Transverse colon (tissue), 4 donors: ENCODE measurements around the gene RPL29. TPM values are rescaled to one million over a fixed set of nuclear protein-coding genes. Genes with fewer than 3 reads are reported as not detected.

Source experiments
- DNase-seq: peaks from one replicate; pipeline ENCODE4 v3.0.0-alpha.2; 2019
- H3K27ac ChIP-seq, 4 donors: fragments of 200-600 bp; sonication (generic); 2 replicates each; pipeline ENCODE4 v1.5.1; 2016 to 2018; ENCODE audit warnings: inconsistent platforms in 4 of 4
- H3K27me3 ChIP-seq: fragments of 200-600 bp; sonication (generic); 2 replicates; pipeline ENCODE4 v1.5.1; 2017; ENCODE audit warnings: inconsistent platforms
- H3K36me3 ChIP-seq, 4 donors: fragments of 200-600 bp; sonication (generic); 2 replicates each; pipeline ENCODE4 v1.5.1; 2017 to 2019; ENCODE audit warnings: inconsistent platforms in 4 of 4
- H3K4me1 ChIP-seq, 4 donors: fragments of 200-600 bp; sonication (generic); 2 replicates each; pipeline ENCODE4 v1.5.1; 2017 to 2020; ENCODE audit warnings: inconsistent platforms in 4 of 4
- H3K4me3 ChIP-seq, 4 donors: fragments of 200-600 bp; sonication (generic); 1 replicate in 1 of 4; 2 replicates in 3 of 4; pipeline versions ENCODE4 v1.5.1 to v1.6.1; 2017 to 2019; ENCODE audit warnings: inconsistent platforms in 4 of 4
- H3K9me3 ChIP-seq, 2 donors: fragments of 200-600 bp; sonication (generic); 2 replicates each; pipeline ENCODE4 v1.5.1; 2017 to 2019; ENCODE audit warnings: inconsistent platforms in 2 of 2
- CTCF ChIP-seq, 5 experiments: fragments of 200-600 bp in 3 of 5; fragments of 450-650 bp in 2 of 5; sonication (generic) in 3 of 5; IDR thresholded peaks; 1 replicate in 2 of 5; 2 replicates in 3 of 5; pipeline ENCODE4 v1.5.1; 2016 to 2017; ENCODE audit warnings: antibody characterized with exemption in 5 of 5, inconsistent platforms in 3 of 5, mild to moderate bottlenecking in 2 of 5, moderate library complexity in 1 of 5
- EP300 ChIP-seq: sonication (generic); formaldehyde crosslinking; IDR thresholded peaks from one replicate; pipeline ENCODE4 v1.6.1; 2017; ENCODE audit warnings: antibody characterized with exemption, low read depth
- POLR2A ChIP-seq: fragments of 450-650 bp; IDR thresholded peaks from one replicate; pipeline ENCODE4 v1.6.1; 2016; ENCODE audit warnings: antibody characterized with exemption, mild to moderate bottlenecking, moderate library complexity
- POLR2AphosphoS5 ChIP-seq, 3 donors: sonication (generic); formaldehyde crosslinking; IDR thresholded peaks; one replicate each; pipeline ENCODE4 v1.6.1; 2016; ENCODE audit warnings: antibody characterized with exemption in 3 of 3
- WGBS, 2 donors: methylation state at CpG; one replicate each; pipeline ENCODE4 v1.1.5; 2018; ENCODE audit warnings: low coverage in 1 of 2; 5-methylcytosine and 5-hydroxymethylcytosine counted together
- in situ Hi-C, 4 donors: fragments of 200-750 bp; cut with MboI; loops; one replicate each; pipeline versions ENCODE4 v1.15.0 to v1.15.1; 2017; ENCODE audit warnings: low sequenced_read_pairs in 3 of 4, low pct_ligation_motif_present in 1 of 4, low pct_unique_long_range_greater_than_20kb in 1 of 4
- intact Hi-C: fragments of 100-400 bp; cut with DNase I; formaldehyde crosslinking; loops from one replicate; pipeline ENCODE4 v1.15.1; 2023; ENCODE audit warnings: low total_unique reads
- total RNA-seq, 4 donors: library from RNA; depleted of rRNA; stranded (reverse); fragments of >200 nt; gene quantifications; one replicate each; pipeline ENCODE4 v1.1.0, GENCODE V29; 2016

RPL29 gene
- total RNA-seq, 4 donors from 2014 or later = 366 to 1,281 (median 746) TPM

DNA sequence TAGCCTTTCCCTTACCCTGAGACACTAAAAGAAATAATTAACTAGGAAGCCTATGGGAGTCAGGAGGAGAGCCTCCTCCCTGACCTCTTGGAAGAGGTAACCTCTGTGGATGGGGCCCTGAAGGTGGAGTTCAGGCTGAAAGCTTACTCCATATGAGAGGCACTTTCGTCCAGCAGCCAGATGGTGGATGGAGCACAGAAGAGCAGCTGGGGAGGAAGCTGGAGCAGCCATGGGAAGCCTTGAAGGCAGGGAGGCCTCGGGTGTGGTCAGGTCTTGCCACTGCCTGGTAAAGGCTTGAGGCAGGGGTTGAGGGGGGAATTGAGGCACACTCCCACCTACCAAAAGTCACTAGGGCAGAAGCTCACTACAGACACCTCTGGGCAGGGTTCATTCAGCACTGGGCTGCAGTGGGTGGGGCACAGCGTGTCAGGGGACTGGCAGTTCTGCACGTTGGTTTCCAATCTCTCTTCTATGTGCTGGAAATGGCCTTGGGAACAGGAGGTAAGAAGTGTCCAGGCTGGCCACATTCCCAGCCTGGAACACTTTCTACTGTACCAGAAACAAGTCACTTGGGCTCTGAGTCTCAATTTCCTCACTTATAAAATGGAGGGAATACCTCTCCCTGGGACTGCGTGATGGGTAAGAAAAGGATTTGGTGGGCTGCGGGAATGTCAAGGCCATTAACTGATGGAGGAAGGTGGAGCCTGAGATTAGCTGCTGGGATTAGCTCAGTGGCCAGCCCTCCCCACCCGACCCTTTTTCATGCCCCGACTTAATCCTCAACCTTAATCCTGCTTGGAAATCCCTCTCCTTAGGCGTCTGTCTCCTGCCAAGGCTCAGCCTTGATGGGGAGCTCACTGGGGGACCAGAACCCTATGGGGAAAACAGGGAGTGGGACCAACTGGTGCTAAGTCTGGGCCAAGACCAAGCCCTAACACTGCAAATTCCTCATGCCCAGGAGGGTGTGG lies 33.8 kb downstream of the RPL29 start:
- H3K4me1 ChIP-seq = peaks cover 3 to 20% (median 14%) of the 10 kb centered on the region in 4 donors
- in situ Hi-C loops (no loop called here), intact Hi-C loops (no loop called here)
- no peak overlapping the region for H3K27ac ChIP-seq
- DNase-seq = no peak
- TF ChIP-seq POLR2A (no peak), POLR2AphosphoS5 (IDR thresholded peaks at IDR 0.05) (no peak), EP300 (no peak), CTCF (IDR thresholded peaks at IDR 0.05) (no peak)
- WGBS, 2 donors = 40 to 57% methylated on average over 1 to 9 of the region's 9 CpGs
- H3K4me3 ChIP-seq = no peak overlapping the region
- H3K9me3 ChIP-seq = no peaks in the 10 kb centered on the region
- H3K36me3 ChIP-seq = no peaks in the 10 kb centered on the region
- no peaks in the 10 kb centered on the region for H3K27me3 ChIP-seq

GRCh38 chr3:51961011-51961410 lies 34.7 kb downstream of the RPL29 start:
- 95% methylated on average over 18 of the region's 18 CpGs; no CpG with 5 or more reads in 1 of the 2 donors for WGBS, 2 donors

GRCh38 chr3:51960386-51960785 lies 35.3 kb downstream of the RPL29 start:
- DNase-seq = no peak
- 86 to 95% methylated on average over 4 to 10 of the region's 10 CpGs for WGBS, 2 donors
- in situ Hi-C loops = no loop called here
- Histone ChIP-seq H3K4me3 (no peak overlapping the region), H3K4me1 (peaks cover 0 to 24% (median 10%) of the 10 kb centered on the region in 4 donors), H3K9me3 (no peaks in the 10 kb centered on the region), H3K27me3 (peaks cover 12% of the 10 kb centered on the region), H3K36me3 (no peaks in the 10 kb centered on the region), H3K27ac (no peak overlapping the region)
- intact Hi-C loops = no loop called here
- TF ChIP-seq POLR2AphosphoS5 (IDR thresholded peaks at IDR 0.05) = no peak
- no peak for TF ChIP-seq POLR2A
- TF ChIP-seq EP300 = no peak
- no peak for TF ChIP-seq CTCF (IDR thresholded peaks at IDR 0.05)

More at GRCh38 chr3:51961011-51961410, 34.7 kb downstream of the RPL29 start:
- TF ChIP-seq POLR2A (no peak), EP300 (no peak), POLR2AphosphoS5 (IDR thresholded peaks at IDR 0.05) (no peak), CTCF (IDR thresholded peaks at IDR 0.05) (no peak)
- intact Hi-C loops = no loop called here
- in situ Hi-C loops = no loop called here
- Histone ChIP-seq H3K27me3 (peaks cover 7% of the 10 kb centered on the region), H3K4me3 (no peak overlapping the region), H3K9me3 (no peaks in the 10 kb centered on the region), H3K4me1 (peaks cover 0 to 19% (median 13%) of the 10 kb centered on the region in 4 donors), H3K27ac (no peak overlapping the region), H3K36me3 (no peaks in the 10 kb centered on the region)
- DNase-seq = no peak

DNA sequence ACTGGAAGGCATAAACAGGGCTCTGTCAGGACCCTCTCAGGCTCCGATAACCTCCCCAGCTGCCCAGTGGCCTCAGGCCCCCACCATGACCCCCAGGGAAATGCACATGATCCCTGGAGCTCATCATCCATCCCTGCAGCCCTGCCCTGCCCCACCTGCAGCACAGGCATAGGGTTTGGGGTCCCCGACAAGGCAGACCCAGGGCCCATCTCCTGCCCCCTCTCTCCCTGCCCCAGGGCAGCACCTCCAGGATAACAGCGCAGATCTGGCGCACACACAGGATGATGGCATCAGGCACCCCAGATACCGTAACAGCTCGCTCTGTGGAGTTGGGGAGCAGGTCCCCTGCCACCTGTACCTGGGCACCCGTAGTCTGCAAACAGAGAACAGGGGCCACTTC lies 36.0 kb downstream of the RPL29 start:
- no peaks in the 10 kb centered on the region for H3K36me3 ChIP-seq
- no peak overlapping the region for H3K4me3 ChIP-seq
- 96% methylated on average over 7 of the region's 7 CpGs; no CpG with 5 or more reads in 1 of the 2 donors for whole genome bisulfite sequencing, 2 donors
- in situ Hi-C loops (no loop called here), intact Hi-C loops (no loop called here)
- no peak overlapping the region for H3K27ac ChIP-seq
- DNase-seq = no peak
- H3K27me3 ChIP-seq = peaks cover 19% of the 10 kb centered on the region
- no peak for TF ChIP-seq CTCF (IDR thresholded peaks at IDR 0.05)
- no peak for TF ChIP-seq EP300
- no peak for TF ChIP-seq POLR2AphosphoS5 (IDR thresholded peaks at IDR 0.05)
- no peak for TF ChIP-seq POLR2A
- H3K4me1 ChIP-seq = peaks cover 0 to 27% (median 10%) of the 10 kb centered on the region in 4 donors
- no peaks in the 10 kb centered on the region for H3K9me3 ChIP-seq
